ENCODE data around the gene RBSN.

The RBSN gene

GRCh38 chr3:15060029-15060428 lies 38.9 kb downstream of the RBSN start:
- DNase-seq (ENCODE audit: low read depth) = no peak

GRCh38 chr3:15056676-15057404 lies 42.1 kb downstream of the RBSN start:
- DNase-seq (ENCODE audit: low read depth) = no peak

GRCh38 chr3:15055019-15055557 lies 43.9 kb downstream of the RBSN start:
- peak; percentile 55 for DNase-seq (ENCODE audit: low read depth)

GRCh38 chr3:15053541-15053940 lies 45.4 kb downstream of the RBSN start:
- no peak for DNase-seq (ENCODE audit: low read depth)

GRCh38 chr3:15052335-15053242 lies 46.4 kb downstream of the RBSN start:
- no peak for DNase-seq (ENCODE audit: low read depth)

GRCh38 chr3:15051531-15051930 lies 47.4 kb downstream of the RBSN start:
- peak; percentile 10 for DNase-seq (ENCODE audit: low read depth)

GRCh38 chr3:15050405-15051092 lies 48.4 kb downstream of the RBSN start:
- DNase-seq (ENCODE audit: low read depth) = no peak

GRCh38 chr3:15049584-15049983 lies 49.4 kb downstream of the RBSN start:
- DNase-seq (ENCODE audit: low read depth) = no peak

GRCh38 chr3:15045667-15046066 lies 53.3 kb downstream of the RBSN start:
- no peak for DNase-seq (ENCODE audit: low read depth)

GRCh38 chr3:15044326-15044725 lies 54.6 kb downstream of the RBSN start:
- no peak for DNase-seq (ENCODE audit: low read depth)

GRCh38 chr3:15043408-15044171 lies 55.4 kb downstream of the RBSN start:
- no peak for DNase-seq (ENCODE audit: low read depth)

- no peak for DNase-seq (ENCODE audit: low read depth)
Observed at GRCh38 chr3:15042936-15043335, 56.0 kb downstream of the RBSN start.

GRCh38 chr3:15041950-15042349 lies 57.0 kb downstream of the RBSN start:
- DNase-seq (ENCODE audit: low read depth) = no peak

GRCh38 chr3:15040844-15041243 lies 58.1 kb downstream of the RBSN start:
- DNase-seq (ENCODE audit: low read depth) = no peak

- no peak for DNase-seq (ENCODE audit: low read depth)
Observed at GRCh38 chr3:15038306-15038705, 60.6 kb downstream of the RBSN start.

GRCh38 chr3:15033103-15033502 lies 65.8 kb downstream of the RBSN start:
- no peak for DNase-seq (ENCODE audit: low read depth)

GRCh38 chr3:15032650-15033049 lies 66.3 kb downstream of the RBSN start:
- no peak for DNase-seq (ENCODE audit: low read depth)

- DNase-seq (ENCODE audit: low read depth) = no peak
Observed at GRCh38 chr3:15029625-15030024, 69.3 kb downstream of the RBSN start.

- DNase-seq (ENCODE audit: low read depth) = no peak
Observed at GRCh38 chr3:15023719-15024118, 75.2 kb downstream of the RBSN start.

- DNase-seq (ENCODE audit: low read depth) = no peak
Observed at GRCh38 chr3:15023249-15023648, 75.7 kb downstream of the RBSN start.

Measured in activated T-helper 9 cell treated with anti-CD3 and anti-CD28 coated beads, Interleukin-2, amount 50 U/mL, for 16 hours (primary cell).